Large intestine (tissue), 3 donors: ENCODE data around the gene PON1. TPM values are rescaled to one million over a fixed set of nuclear protein-coding genes. Genes with fewer than 3 reads are reported as not detected.

Experiments used
- DNase-seq, 2 donors: peaks; one replicate each; pipeline versions ENCODE4 v3.0.0 to v3.0.0-alpha.2; 2013
- H3K27ac ChIP-seq: one replicate; pipeline ENCODE4 v1.5.1; 2013; ENCODE audit warnings: low read length
- H3K27me3 ChIP-seq: 2 replicates; pipeline ENCODE4 v1.6.1; 2013; ENCODE audit warnings: low read length; ENCODE audit not compliant: control insufficient read depth, insufficient read depth
- H3K36me3 ChIP-seq: 2 replicates; pipeline ENCODE4 v1.6.1; 2013; ENCODE audit warnings: low read length; ENCODE audit not compliant: control insufficient read depth, insufficient read depth
- H3K4me1 ChIP-seq: one replicate; pipeline ENCODE4 v1.6.1; 2013; ENCODE audit warnings: low read length; ENCODE audit not compliant: control insufficient read depth, insufficient read depth
- H3K4me3 ChIP-seq: one replicate; pipeline ENCODE4 v1.5.1; 2013; ENCODE audit warnings: low read length
- H3K9me3 ChIP-seq: one replicate; pipeline ENCODE4 v1.6.1; 2013; ENCODE audit warnings: mild to moderate bottlenecking, low read depth, low read length, moderate library complexity; ENCODE audit not compliant: control insufficient read depth
- WGBS: methylation state at CpG from one replicate; pipeline ENCODE4 v1.1.5; 2013; ENCODE audit warnings: low lambda C conversion rate; ENCODE audit not compliant: insufficient coverage; 5-methylcytosine and 5-hydroxymethylcytosine counted together
- polyA plus RNA-seq: library from polyadenylated mRNA; unstranded; fragments of 120-200 nt; gene quantifications from one replicate; pipeline ENCODE4 v1.2.1, GENCODE V29; 2013

The PON1 gene
- polyA plus RNA-seq, 1 donor: 2.3 TPM

DNA sequence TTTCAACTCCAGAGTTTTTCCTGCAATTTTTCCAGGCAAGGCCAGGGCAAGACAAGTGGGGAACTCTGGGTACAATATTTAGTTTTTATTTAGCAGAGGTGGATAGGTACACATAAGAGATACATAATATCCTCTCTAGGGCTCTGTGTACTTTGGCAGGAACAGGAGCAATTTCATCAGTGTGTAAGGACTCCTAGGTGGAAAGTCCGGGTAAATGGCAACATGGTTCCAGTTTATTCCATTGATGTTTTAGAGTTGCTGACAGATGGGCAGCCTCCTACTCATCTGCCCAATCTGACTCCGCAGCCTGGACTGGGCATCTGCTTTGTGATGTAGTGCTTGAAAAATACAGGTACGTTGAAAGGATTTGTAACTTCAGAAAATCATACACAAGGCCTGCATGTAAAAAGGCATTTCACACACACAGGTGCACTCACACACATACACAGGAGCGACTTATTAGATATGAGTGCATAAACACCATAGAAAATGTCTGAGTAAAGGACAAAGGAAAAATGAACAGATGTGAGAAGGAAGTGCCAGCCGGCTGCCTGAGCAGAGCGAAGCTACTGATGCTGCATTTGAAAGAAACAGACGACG, 5.7 kb downstream of the PON1 start:
- Histone ChIP-seq H3K9me3 (no peaks in the 10 kb centered on the region), H3K4me3 (no peak overlapping the region), H3K27me3 (no peaks in the 10 kb centered on the region), H3K27ac (no peak overlapping the region), H3K36me3 (no peaks in the 10 kb centered on the region), H3K4me1 (peaks cover 20% of the 10 kb centered on the region)
- DNase-seq: no peak
- 83% methylated on average over 2 of the region's 8 CpGs for WGBS

DNA sequence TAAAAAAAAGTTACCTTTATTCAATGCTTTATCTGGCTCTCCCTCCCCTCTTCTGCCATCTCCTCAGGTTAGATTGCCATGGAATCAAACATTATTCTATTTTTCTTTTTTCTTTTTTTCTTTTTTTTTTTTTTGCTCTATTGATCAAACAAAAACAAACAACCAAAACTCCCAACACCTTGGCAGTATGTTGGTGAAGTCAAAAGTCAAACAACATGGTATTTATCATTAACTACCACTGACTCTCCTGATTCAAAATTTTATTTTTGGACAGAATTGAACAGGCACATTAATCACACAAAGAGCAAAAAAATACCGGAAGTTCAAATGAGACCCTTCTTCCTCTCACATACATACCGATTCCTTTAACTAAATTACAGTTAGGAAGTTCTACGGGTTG, 6.4 kb downstream of the PON1 start:
- peaks cover 18% of the 10 kb centered on the region for H3K4me1 ChIP-seq
- no peaks in the 10 kb centered on the region for H3K36me3 ChIP-seq
- H3K27ac ChIP-seq: no peak overlapping the region
- DNase-seq: no peak
- H3K4me3 ChIP-seq: no peak overlapping the region
- H3K9me3 ChIP-seq: no peaks in the 10 kb centered on the region
- no peaks in the 10 kb centered on the region for H3K27me3 ChIP-seq
- WGBS: 100% methylated on average over 2 of the region's 3 CpGs

DNA sequence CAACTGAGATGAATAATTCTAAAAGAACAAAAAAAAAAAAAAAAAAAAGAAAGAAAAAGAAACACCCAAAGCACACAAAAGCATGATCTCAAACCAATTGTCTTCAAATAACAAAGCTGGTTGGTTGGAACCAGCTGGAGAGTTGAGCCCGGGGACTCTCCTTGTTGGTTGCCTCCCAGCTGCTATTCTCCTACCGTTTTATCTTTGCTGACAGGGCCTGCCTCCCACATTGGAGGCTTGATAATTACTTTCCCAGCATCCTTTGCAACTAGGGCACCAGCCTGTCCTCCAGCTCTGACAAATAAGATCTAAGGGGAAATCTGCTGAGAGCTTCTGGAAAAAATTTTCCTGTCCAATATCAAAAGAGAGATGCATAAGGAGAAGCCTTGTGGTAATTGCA, 6.8 kb downstream of the PON1 start:
- Histone ChIP-seq H3K36me3 (no peaks in the 10 kb centered on the region), H3K27ac (no peak overlapping the region), H3K27me3 (no peaks in the 10 kb centered on the region), H3K9me3 (no peaks in the 10 kb centered on the region), H3K4me3 (no peak overlapping the region), H3K4me1 (peaks cover 16% of the 10 kb centered on the region)
- WGBS: no CpG with 5 or more reads among the region's 2 CpGs
- DNase-seq: no peak

DNA sequence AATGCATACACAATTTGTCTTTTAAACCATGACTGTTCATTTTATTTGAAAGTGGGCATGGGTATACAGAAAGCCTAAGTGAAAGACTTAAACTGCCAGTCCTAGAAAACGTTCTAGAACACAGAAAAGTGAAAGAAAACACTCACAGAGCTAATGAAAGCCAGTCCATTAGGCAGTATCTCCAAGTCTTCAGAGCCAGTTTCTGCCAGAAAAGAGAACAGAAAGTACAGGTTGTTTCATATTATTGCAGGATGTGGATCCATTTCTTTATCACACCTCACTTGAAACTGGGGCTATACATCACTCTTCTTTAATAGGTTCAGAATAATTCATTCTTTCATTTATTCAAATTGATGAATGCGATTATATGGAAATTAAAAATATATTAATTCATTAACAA, 7.7 kb downstream of the PON1 start:
- Histone ChIP-seq H3K4me3 (no peak overlapping the region), H3K36me3 (no peaks in the 10 kb centered on the region), H3K9me3 (no peaks in the 10 kb centered on the region), H3K27ac (no peak overlapping the region), H3K4me1 (peaks cover 14% of the 10 kb centered on the region), H3K27me3 (no peaks in the 10 kb centered on the region)
- 79% methylated on average over 2 of the region's 2 CpGs for WGBS
- DNase-seq: no peak

DNA sequence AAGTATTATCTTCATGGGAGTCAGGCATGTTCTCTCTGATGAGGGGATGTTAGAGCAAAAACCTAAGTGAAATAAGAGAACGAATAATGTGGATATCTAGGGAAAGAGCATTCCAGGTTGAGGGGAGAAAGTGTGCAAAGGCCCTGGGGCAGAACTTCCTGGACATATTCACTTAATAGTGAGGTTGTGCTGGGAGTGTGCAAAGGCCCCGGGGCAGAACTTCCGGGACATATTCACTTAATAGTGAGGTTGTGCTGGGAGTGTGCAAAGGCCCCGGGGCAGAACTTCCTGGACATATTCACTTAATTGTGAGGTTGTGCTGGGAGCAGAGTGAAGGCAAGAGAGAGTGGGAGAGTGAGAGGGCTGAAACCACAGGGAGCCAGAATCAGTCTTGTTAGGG, 11.8 kb downstream of the PON1 start:
- no peak for DNase-seq
- WGBS: 100% methylated on average over 1 of the region's 4 CpGs
- Histone ChIP-seq H3K36me3 (no peaks in the 10 kb centered on the region), H3K27ac (no peak overlapping the region), H3K4me1 (peaks cover 4% of the 10 kb centered on the region), H3K4me3 (no peak overlapping the region), H3K9me3 (no peaks in the 10 kb centered on the region), H3K27me3 (no peaks in the 10 kb centered on the region)

DNA sequence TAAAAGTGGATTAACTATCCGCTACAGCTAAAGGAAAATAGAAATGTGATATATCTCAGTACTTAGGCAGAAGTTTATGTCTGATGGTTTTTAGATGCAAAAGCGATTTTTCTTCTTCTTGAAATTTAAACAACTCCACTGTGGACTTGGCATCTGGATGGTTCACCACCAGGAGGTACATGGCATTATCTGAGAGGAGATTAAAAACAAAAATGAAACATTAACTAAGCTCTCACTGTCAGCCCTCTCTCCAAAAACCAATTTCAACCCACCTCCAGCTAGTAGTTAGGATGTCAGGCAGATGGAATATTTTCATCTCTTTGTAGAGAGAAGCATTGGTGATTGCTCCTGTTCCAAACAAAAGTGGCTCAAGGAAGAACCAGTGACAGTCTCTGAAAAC, 12.9 kb downstream of the PON1 start:
- no peak overlapping the region for H3K4me3 ChIP-seq
- no peaks in the 10 kb centered on the region for H3K9me3 ChIP-seq
- WGBS: 100% methylated on average over 1 of the region's 2 CpGs
- H3K27ac ChIP-seq: no peak overlapping the region
- no peaks in the 10 kb centered on the region for H3K27me3 ChIP-seq
- H3K4me1 ChIP-seq: peaks cover 4% of the 10 kb centered on the region
- DNase-seq: no peak
- H3K36me3 ChIP-seq: no peaks in the 10 kb centered on the region

DNA sequence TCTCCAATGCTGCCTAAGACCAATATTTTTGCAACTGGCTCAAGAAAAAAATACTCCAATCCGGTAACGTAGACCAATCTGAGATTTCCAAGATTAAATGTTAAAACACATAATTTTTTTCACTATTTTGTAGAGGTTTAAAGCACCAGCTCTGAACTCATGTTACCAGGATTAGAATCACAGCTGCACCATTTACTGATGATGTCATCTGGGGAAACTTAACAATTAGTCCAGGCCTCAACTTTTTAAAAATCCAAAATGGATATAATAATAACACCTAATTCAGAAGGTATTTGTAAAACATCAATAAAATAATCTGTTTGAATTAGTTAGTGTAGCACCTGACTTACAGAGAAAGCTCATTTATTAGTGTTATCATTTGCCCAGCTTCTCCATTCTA, 14.4 kb downstream of the PON1 start:
- no peaks in the 10 kb centered on the region for H3K27me3 ChIP-seq

DNA sequence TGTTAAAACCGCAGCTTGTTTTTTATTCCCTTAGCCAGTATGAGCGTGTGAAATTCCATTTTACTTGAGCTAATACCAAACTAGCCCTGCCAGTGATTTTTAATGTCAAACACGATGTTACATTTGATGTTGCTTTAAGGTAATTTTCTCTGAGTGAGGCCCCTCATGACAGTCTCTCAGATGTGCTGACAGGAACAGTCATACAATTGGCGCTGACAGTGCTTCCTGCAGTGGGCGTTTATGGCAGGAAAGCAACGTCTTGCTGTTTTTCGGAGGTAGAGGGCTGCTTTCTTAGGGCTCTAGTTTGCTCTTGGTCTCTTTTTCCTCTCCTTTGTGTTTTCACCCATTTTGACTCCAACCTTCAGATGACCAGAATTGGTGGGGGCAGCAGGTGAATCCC, 19.3 kb downstream of the PON1 start:
- no peaks in the 10 kb centered on the region for H3K27me3 ChIP-seq
- DNase-seq: no peak
- no peak overlapping the region for H3K4me3 ChIP-seq
- peaks cover 4% of the 10 kb centered on the region for H3K4me1 ChIP-seq
- no peak overlapping the region for H3K27ac ChIP-seq
- WGBS: 100% methylated on average over 2 of the region's 7 CpGs
- no peaks in the 10 kb centered on the region for H3K9me3 ChIP-seq
- H3K36me3 ChIP-seq: no peaks in the 10 kb centered on the region

More for the DNA sequence above, 14.4 kb downstream of the PON1 start:
- DNase-seq: no peak
- Histone ChIP-seq H3K36me3 (no peaks in the 10 kb centered on the region), H3K27ac (no peak overlapping the region), H3K4me1 (peaks cover 4% of the 10 kb centered on the region), H3K9me3 (no peaks in the 10 kb centered on the region), H3K4me3 (no peak overlapping the region)
- WGBS: no CpG with 5 or more reads among the region's 2 CpGs

DNA sequence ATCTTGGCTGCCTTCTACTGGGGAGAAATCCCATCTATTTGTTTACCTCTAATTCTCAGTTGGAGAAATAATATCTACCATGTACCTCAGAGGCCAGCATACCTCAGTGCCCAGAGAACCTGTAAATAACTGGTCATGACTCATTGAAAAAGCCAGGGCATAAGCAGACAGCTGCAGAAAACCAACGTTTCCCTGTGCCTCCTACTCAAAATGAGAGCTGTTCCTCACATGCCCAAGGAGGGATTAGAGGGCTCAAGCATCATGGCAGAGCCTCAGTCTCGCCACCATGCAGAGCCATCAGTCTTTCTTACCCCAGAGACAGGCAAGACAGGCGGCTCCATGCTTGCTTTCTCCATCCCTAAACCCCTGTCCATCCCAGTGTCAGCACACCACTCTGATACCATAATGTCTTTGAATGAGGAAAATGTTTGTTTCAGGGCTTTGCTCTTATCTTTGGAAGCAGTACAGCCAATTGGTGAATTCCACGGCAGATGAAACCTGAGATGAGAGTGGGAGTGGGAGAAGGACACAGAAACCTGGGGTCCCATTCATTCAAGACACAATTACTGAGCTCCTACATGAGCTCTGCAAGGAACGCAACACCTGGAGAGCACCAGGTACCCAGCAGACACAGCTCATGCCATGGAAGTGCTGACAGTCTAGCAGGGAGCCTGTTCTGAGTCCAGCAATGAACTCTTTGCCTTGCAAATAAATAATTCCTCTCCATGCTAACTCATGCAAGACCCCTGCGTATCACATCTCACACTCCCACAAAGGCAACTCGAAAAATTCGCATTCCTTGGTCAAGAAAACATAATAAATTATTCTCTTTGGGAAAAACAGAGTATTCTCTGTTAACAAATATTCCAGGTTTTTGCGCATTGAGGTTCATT, 21.1 kb downstream of the PON1 start:
- no peaks in the 10 kb centered on the region for H3K27me3 ChIP-seq
- H3K9me3 ChIP-seq: no peaks in the 10 kb centered on the region
- no peak overlapping the region for H3K4me3 ChIP-seq
- DNase-seq: no peak
- WGBS: 69% methylated on average over 4 of the region's 9 CpGs
- H3K27ac ChIP-seq: no peak overlapping the region
- H3K4me1 ChIP-seq: no peaks in the 10 kb centered on the region
- H3K36me3 ChIP-seq: no peaks in the 10 kb centered on the region

DNA sequence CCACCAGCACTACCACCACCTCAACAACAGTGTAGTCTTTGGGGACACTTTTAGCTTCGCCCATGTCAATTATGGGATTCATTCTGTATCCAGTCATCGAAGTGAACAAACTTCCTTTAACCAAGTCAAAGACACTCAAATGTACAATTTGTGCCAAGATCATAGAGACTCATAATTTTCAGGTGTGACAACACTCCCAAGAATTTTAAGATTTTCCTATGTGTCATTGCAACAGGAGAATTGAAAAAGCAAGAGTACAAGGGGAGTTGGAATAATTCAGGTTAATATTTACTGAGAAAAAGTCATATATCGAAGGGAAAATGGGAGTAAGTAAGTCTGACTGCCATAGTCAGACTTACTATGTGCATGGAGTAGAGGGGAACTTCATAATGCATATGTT, 26.2 kb downstream of the PON1 start:
- H3K4me1 ChIP-seq: no peaks in the 10 kb centered on the region

More for the DNA sequence above, 26.2 kb downstream of the PON1 start:
- Histone ChIP-seq H3K36me3 (no peaks in the 10 kb centered on the region), H3K27me3 (no peaks in the 10 kb centered on the region), H3K27ac (no peak overlapping the region), H3K9me3 (no peaks in the 10 kb centered on the region), H3K4me3 (no peak overlapping the region)
- whole genome bisulfite sequencing: no CpG with 5 or more reads among the region's 3 CpGs
- DNase-seq: no peak
